Measurements from ENCODE around the gene ADAMTS20.

- TF ChIP-seq CTCF (optimal IDR thresholded peaks at IDR 0.05 in 1 of 3, IDR thresholded peaks at IDR 0.05 in 1 of 3, conservative IDR thresholded peaks at IDR 0.05 in 1 of 3; ENCODE audit: extremely low read depth in 1 of 3, insufficient read depth in 2 of 3, low read length in 3 of 3) (no peak), EZH2 (IDR thresholded peaks at IDR 0.05; ENCODE audit: low read length) (no peak)
These were observed 234.8 kb downstream of the ADAMTS20 start for GRCh38 chr12:43317156-43317555.

Data from keratinocyte (primary cell).